HL-60/S4 (cell line): ENCODE data around the gene ERAL1.
"Not testable (repeated sequence)": the region's sequence is repeated elsewhere in the genome, so short reads cannot be mapped to it uniquely, and the experiment has no call there.

Experiments used
- in situ Hi-C: fragments of 300-500 bp; cut with MboI; formaldehyde crosslinking; loops from 2 replicates; pipeline ENCODE4 v1.14.3; 2022; ENCODE audit warnings: low sequenced_read_pairs

ERAL1 gene

GRCh38 chr17:28849281-28849680 lies 5.5 kb upstream of the ERAL1 start:
- in situ Hi-C loops = no loop called here

GRCh38 chr17:28853295-28853694 lies 1.5 kb upstream of the ERAL1 start:
- in situ Hi-C loops = no loop called here

- in situ Hi-C loops = no loop called here
Observed at GRCh38 chr17:28855336-28855679, 492 bp downstream of the ERAL1 start.

- in situ Hi-C loops = no loop called here
Observed at GRCh38 chr17:28856028-28856574, 1.3 kb downstream of the ERAL1 start.

GRCh38 chr17:28857905-28858800 lies 3.3 kb downstream of the ERAL1 start:
- in situ Hi-C loops = no loop called here

GRCh38 chr17:28858801-28859355 lies 4.1 kb downstream of the ERAL1 start:
- in situ Hi-C loops = no loop called here

GRCh38 chr17:28860363-28860808 lies 5.6 kb downstream of the ERAL1 start:
- in situ Hi-C loops = no loop called here

- in situ Hi-C loops = no loop called here
Observed at GRCh38 chr17:28861393-28862203, 6.8 kb downstream of the ERAL1 start.

GRCh38 chr17:28862561-28862960 lies 7.7 kb downstream of the ERAL1 start:
- in situ Hi-C loops = no loop called here

- in situ Hi-C loops = no loop called here
Observed at GRCh38 chr17:28863953-28864352, 9.1 kb downstream of the ERAL1 start.

GRCh38 chr17:28864991-28865849 lies 10.4 kb downstream of the ERAL1 start:
- in situ Hi-C loops = no loop called here

- in situ Hi-C loops = no loop called here
Observed at GRCh38 chr17:28865946-28866752, 11.3 kb downstream of the ERAL1 start.

GRCh38 chr17:28867276-28867675 lies 12.5 kb downstream of the ERAL1 start:
- in situ Hi-C loops = no loop called here

GRCh38 chr17:28871056-28871579 lies 16.3 kb downstream of the ERAL1 start:
- in situ Hi-C loops = no loop called here

GRCh38 chr17:28873839-28874238 lies 19.0 kb downstream of the ERAL1 start:
- in situ Hi-C loops = no loop called here

- in situ Hi-C loops = no loop called here
Observed at GRCh38 chr17:28874750-28875149, 19.9 kb downstream of the ERAL1 start.

GRCh38 chr17:28875848-28876550 lies 21.2 kb downstream of the ERAL1 start:
- in situ Hi-C loops = no loop called here

- in situ Hi-C loops = not testable (repeated sequence)
Observed at GRCh38 chr17:28877150-28877711, 22.4 kb downstream of the ERAL1 start.
